Jurkat, Clone E6-1 (cell line): ENCODE data around the gene RAC3.

ENCODE experiments used
- DNase-seq: peaks from one replicate; pipeline ENCODE4 v3.0.0-alpha.2; 2011; ENCODE audit warnings: low read depth, low spot score
- H3K4me3 ChIP-seq: 2 replicates; pipeline ENCODE4 v1.5.1; 2011; ENCODE audit warnings: mild to moderate bottlenecking, low read length, control low read depth, moderate library complexity

The RAC3 gene

DNA sequence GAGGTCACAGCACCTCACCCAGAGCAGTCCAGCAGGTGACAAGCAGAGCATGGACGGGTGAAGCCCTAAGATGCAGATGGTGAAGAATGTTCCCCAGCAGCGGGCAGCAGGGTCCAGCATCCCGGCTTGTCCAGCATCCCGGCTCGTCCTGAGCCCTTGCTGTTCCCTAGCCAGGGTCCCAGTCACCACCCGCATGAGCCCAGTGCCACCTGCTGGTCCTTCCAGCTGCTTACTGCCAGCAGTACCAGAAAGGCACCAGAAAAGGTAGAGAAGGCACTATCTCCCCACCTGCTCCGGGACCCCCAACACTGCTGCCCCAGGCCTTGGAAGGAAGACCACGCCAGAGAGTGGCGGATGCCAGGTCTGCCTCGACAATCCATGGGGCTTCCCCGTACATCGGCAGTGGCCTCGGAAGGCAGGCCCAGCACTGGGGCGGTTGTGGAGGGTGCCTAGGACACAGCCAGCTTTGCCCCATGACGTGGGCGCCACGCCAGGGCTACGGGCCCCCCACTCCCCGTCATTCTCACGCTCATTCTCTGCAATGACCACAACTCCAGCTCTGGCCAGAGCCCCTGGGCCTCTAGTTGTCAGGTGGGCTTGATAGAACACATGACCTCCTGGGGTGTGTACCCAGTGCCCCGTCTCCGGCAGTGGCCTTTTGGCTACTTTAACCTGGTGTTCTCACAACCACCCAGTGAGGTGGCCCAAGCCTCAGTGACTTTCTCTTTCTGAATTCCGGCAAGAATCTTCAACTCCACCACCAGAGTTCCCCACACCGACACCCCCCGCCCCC lies 10.2 kb upstream of the RAC3 start:
- H3K4me3 ChIP-seq, result peak overlapping the region; percentile 84
- DNase-seq, result peak; percentile 47

DNA sequence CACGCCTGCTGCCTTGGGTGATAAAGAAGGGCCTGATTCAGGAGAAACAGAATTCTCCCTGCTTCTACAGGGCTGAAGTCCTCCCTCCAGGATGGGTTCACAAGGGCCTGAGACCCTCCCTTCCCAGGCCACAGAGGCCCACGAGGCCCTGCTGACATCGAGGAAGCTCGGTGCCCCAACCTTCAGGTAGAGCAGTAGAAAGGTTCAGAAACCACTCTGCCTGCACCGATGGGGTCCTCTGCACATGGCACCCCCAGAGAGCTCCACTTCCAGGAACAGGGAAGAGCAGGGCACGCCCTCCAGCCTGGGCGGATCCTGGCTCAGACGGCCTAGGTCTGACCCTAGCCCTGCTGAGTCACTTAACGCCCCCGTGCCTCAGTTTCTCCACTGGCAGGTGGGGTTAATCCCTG lies 9.6 kb upstream of the RAC3 start:
- H3K4me3 ChIP-seq, result peak overlapping the region; percentile 84
- no peak for DNase-seq

DNA sequence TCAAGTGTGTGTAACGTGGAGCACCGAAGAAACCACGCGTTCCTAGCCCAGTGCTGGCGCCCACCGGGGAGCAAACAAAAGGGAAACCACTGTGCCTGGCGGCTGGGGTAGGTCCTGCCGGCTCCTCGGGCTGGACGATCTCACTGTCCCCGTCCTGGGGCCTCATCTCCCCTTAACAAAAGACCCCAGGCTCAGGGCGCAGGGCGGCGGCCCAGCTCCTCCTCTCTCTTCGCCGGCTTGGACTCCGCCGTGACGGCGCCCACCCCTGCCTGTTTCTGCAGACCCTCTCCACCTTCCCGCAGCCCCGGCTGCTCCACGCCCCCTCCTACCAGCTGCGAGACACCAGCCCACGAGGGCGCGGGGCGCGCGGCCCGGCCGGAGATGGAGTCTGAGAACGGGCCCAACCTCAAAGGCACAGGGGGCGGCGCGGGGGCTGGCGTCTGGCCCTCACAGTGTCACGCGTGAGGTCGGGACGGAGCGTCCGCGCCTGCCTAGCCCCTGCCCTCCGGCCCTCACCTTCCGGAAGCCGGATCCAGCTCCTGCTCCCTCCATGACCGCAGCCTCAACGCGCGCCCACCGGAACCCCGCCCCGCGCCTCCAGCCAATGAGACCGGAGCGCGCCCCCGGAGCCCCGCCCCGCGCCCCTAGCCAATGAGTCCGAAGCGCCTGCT lies 9.0 kb upstream of the RAC3 start, which contains the start of gene CENPX:
TSS of gene CENPX (minus strand) at position 569 of the 671 bp plus-strand sequence. CDS start at position 552, 17 bp downstream.
- no peak for DNase-seq

DNA sequence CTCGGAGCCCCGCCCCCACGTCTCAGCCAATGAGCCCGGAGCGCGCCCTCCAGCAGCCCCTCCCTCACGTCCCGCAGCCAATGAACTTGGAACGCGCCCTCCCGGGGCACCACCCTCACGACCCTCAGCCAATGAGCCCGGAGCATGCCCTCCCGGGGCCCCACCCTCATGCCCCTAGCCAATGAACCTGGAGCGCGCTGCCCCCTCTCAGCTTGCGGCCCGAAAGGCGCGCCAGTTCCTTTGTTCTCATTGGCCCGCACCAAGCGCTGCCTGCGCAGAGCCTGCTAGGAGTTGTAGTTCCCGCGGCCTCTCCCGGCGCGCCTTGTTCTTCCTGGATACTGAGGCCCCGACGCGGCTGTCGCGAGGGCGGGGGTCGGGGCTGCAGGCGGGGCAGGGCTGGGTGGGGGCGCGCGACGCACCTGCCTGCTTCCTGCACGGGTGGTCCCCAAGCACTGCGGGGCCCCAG lies 8.5 kb upstream of the RAC3 start, which contains the start of gene LRRC45:
TSS of gene LRRC45 (plus strand) at position 325 of the 466 bp plus-strand sequence. CDS start 339 bp downstream, outside the sequence.
- peak; percentile 99 for DNase-seq
- peak within 1 kb of the TSS; percentile 84 for H3K4me3 ChIP-seq

More for the DNA sequence above, 9.0 kb upstream of the RAC3 start, which contains the start of gene CENPX:
- peak within 1 kb of the TSS; percentile 84 for H3K4me3 ChIP-seq

DNA sequence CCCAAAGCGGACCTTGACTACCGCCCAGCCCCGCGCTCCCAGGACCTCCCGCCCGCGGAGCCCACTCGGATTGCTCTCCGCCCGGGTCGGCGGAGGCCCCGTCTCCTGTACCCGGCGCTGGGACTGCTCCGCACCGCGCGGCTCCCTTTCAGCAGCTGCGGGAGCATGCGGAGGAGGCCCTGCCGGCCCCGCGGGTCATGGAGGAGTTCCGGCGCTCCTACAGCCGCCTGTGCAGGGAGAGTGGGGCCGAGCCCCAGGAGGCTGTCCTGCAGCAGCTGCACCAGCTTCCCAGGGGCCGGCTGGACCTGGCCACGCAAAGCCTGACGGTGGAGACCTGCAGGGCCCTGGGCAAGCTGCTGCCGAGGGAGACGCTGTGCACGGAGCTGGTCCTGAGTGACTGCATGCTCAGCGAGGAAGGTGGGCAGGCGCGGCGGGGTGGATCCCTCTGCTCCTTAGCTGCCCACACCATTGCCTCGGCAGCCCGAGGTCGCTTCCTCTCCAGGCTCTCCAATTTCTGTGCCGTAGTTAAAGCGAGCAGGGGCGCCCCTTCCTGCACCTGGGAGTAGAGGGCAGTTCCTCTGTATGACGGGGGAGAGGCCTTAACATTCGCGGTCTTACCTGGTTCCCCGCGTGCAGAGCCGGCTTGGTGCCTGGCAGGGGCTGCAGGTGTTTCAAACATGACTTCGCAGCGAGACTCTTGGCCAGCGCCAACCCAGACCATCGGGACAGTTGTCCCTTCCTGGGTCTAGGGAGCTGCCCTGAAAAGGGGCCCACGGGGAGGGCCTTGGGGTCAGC lies 7.8 kb upstream of the RAC3 start:
- no peak for DNase-seq
- peak overlapping the region; percentile 78 for H3K4me3 ChIP-seq

DNA sequence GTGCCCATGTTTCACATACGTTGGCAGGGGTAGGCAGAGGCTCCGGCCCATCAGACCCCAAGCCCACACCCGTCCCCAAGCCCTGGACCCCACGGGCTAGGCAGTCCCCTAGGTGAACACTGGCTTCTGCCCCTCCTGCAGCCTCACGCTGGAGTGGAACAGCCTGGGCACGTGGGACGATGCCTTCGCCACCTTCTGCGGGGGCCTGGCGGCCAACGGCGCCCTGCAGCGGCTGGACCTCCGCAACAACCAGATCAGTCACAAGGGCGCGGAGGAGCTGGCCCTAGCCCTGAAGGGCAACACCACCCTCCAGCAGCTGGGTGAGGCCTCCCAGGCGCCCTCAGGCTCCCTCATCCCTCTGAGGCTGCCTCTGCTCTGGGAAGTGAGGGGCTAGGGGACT lies 6.6 kb upstream of the RAC3 start:
- no peak overlapping the region for H3K4me3 ChIP-seq

DNA sequence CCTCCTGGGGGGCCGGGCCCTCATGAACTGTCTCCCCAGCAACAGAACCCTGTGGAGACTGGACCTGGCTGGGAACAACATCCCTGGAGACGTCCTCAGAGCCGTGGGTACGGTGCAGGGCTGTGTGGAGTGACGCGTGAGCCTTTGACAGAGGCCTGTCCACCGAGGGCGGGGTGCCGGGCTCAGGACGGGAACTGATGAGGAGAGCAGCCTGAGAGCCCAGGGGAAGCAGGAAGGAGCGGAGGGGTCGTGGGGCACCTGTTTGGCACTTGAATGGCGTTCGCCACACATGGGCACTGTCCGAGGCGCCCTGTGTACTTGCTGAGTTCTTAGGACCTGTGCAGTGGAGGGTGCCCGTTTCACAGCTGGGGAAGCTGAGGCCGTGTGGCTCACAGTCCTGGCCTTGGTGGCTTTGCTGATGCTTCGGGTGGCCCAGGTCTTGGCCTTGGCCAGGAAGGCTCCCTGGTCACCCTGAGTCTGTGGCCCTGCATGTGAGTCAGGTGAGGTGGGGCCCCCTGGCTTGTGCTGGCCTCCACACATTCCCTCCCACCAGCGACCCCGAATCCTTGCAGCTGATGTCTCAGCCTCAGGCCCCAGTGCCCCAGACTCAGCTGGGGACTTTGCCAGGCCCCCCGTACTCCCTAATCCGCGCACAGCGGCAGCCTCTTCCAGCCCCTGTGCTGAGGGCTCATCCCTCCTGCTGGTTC lies 5.9 kb upstream of the RAC3 start:
- no peak for DNase-seq
- H3K4me3 ChIP-seq, result no peak overlapping the region

More for the DNA sequence above, 6.6 kb upstream of the RAC3 start:
- no peak for DNase-seq

DNA sequence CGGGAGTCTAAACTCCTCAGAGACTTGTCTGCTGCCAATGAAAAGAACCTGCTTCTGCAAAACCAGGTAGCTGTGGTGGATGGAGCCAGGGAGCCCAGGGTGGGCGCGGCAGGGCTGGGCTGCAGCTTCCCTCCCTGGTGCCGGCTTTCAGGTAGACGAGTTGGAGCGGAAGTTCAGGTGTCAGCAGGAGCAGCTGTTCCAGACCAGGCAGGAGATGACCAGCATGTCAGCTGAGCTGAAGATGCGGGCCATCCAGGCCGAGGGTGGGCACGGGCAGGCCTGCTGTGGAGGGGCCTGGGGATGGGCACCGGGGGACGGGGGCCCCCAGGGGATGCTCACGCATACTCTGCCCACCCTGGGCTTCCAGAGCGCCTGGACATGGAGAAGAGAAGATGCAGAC lies 3.2 kb upstream of the RAC3 start:
- no peak overlapping the region for H3K4me3 ChIP-seq
- no peak for DNase-seq

DNA sequence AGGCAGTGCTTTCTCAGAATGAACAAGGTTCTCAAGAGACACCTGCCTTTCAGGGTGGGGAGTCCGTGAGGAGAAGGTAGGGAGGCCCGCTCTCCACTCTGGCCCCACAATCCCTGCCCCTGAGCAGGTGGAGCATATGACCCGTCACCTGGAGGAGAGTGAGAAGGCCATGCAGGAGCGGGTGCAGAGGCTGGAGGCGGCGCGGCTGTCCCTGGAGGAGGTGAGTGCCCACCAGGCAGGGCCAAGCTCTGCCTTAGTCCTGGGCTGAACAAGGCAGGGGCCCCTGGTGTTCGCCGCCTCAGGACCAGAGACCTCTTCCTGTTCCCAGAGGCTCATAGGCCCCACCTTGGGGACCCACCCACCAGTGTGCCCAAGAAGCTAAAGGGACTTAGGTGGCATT lies 2.5 kb upstream of the RAC3 start:
- H3K4me3 ChIP-seq, result no peak overlapping the region
- DNase-seq, result no peak

DNA sequence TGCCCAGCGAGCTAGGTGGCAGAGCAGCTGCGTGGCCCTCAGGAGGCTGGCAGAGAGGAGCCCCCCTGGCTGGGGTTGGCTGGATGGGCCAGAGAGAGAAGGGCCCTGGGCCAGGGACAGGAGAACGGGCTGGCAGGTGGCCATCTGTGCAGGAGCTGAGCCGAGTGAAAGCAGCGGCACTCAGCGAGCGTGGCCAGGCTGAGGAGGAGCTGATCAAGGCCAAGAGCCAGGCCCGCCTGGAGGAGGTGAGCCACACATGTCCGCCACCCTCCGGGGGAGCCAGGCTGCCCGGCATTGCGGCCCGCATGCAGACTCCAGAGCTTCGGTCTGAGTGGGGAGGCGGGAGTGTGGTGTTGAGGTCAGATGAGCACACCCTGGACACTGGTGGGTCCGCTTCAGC lies 2.1 kb upstream of the RAC3 start:
- no peak for DNase-seq
- no peak overlapping the region for H3K4me3 ChIP-seq

DNA sequence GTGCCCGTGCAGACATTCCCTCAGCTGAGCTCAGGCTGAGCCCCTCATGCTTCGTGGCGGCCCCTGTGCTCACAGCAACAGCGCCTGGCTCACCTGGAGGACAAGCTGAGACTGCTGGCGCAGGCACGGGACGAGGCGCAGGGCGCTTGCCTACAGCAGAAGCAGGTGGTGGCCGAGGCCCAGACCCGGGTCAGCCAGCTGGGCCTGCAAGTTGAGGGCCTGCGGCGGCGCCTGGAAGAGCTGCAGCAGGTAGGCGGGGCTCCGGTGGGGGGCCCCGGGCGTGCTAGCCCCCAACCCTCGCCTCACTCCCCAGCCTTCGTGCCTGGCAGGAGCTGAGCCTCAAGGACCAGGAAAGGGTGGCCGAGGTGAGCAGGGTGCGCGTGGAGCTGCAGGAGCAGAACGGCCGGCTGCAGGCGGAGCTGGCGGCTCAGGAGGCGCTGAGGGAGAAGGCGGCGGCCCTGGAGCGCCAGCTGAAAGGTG lies 1.4 kb upstream of the RAC3 start:
- H3K4me3 ChIP-seq, result peak overlapping the region; percentile 57

DNA sequence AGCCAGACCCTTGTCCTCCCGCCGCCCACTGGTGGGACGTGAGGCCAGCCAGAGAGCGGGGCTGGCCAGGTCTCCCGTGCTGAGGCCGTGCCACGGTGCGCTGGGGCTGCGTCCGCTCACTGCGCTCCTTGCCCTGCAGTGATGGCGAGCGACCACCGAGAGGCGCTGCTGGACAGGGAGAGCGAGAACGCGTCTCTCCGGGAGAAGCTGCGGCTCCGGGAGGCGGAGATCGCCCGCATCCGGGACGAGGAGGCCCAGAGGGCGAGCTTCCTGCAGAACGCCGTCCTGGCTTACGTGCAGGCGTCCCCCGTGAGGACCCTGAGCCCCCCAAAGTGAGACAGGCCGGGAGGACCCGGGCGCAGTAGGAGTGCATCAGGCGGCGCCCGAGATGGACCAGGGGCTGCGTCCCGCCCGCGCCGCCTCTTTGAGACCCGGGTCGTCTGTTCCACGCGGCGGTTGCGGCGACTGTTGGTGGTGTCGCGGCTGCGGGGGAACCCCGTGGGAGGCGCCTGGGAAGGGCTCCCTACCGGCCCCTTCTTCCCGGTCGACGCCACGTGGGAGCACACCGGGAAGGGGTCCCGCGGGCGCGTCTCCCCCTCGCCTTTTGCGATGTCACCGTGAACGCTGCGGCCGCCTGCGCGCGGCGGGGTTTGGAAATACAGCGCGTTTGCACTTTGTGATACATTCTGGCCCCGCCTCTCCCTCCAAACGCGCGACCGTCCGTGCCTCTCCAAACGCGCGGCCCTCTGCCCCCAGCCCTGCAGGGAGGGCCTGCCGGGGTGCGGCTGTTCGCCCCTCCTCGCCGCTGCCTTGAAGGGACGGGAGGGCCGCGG lies 792 bp upstream of the RAC3 start:
- H3K4me3 ChIP-seq, result peak overlapping the region; percentile 57
- DNase-seq, result peak; percentile 84

More for the DNA sequence above, 1.4 kb upstream of the RAC3 start:
- DNase-seq, result no peak

DNA sequence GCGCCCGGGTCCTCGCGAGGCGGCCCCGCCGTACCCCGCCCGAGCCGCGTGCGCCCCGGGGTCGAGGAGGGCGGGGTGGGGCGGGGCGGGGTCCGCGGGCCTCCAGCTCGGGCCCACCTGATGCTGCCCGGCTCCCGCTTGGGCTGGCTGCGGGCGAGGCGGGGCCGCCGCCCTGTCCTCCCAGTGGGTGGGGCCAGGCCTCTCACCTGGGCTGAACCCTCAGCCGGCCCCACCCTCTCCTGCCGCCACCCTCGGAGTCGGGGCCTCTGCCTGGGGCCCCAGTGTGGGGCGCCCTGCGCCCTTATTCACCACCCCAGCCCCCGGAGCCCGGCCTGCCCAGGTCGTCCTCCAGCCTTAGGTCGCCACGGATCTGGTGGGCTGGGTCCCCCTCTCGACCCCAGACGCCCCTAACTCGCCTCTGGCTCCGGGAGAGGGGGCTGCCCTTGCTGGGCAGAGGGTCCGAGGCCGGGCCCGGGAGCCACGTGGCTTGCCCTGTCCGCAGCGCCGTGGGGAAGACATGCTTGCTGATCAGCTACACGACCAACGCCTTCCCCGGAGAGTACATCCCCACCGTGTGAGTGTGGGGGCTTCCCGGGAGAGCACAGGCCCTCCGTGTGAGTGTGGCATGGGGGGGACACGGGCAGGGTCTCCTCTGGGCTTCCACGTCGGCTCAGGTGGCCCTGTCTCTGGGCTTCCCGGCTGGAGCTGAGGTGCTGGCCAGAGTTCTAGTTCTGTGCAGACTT lies 578 bp downstream of the RAC3 start:
- H3K4me3 ChIP-seq, result peak overlapping the region; percentile 41
- no peak for DNase-seq

DNA sequence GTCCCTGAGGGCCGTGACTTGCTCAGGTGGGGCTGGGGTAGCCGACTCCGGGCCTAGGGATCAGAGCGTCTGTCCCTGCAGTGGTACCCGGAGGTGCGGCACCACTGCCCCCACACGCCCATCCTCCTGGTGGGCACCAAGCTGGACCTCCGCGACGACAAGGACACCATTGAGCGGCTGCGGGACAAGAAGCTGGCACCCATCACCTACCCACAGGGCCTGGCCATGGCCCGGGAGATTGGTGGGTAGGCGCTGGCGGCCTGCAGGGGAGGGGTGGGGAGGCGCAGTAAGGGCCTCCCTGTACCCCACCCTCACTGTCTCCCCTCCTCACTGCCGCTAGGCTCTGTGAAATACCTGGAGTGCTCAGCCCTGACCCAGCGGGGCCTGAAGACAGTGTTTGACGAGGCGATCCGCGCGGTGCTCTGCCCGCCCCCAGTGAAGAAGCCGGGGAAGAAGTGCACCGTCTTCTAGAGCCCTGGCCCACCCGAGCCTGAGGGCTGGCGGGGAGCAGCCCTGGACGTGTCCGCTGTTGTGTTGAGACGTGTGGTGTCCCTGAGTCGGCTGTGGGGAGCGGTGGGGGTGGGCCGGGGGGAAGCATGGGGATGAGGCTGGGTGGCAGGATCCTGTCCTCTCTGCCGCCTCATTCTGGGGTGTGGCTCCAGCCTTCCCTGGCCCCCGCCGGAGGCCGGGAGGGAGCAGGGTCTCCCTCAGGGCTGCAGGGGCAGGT lies 2.0 kb downstream of the RAC3 start:
- no peak overlapping the region for H3K4me3 ChIP-seq
- no peak for DNase-seq

DNA sequence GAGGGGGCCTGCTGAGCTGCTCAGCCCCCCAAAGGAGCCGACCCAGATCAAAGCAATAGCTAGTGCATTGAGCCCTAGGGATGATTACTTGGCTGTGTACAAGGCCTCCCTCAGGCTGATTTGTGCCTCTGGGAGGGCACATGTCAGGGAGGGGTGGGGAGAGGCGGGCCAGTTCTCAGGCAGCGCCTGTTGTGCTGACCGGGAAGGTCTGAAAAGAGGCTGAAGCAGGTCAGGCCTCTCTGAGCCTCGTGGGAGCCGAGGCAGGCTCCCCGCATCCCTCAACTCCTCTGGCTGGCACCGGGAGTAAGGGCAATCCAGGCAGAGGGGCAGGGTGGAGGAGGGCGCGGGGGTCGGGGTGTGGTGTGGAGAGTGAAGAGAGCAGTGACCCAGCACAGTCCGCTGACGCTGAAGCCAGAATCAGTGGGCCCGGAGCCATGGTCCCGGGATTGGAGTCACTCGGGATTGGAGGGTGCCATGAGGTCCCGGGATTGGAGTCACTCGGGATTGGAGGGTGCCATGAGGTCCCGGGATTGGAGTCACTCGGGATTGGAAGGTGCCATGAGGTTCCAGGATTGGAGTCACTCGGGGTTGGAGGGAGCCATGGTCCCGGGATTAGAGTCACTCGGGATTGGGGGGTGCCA lies 3.0 kb downstream of the RAC3 start:
- H3K4me3 ChIP-seq, result no peak overlapping the region
- DNase-seq, result no peak

DNA sequence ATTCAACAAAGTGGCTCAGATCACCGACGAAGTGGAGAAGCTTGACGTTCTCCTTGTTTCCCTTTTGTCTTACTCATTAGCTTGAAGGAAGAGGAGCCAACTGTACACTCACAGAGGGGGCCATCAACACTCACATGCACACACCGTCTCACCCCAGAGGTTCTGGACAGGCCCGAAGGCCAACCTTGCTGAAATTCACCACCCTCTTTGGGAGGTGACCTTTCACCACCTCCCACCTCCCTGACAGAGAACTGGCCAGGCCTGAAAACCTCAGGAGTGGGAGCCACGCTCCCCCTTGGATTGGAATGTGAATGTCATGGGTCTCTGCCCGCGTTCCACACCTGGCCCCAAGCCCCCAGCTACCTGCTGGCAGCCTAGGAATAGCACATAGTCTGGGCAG lies 4.0 kb downstream of the RAC3 start:
- H3K4me3 ChIP-seq, result no peak overlapping the region
- DNase-seq, result no peak
